NCI-H146 (cell line): ENCODE results near the gene VCPKMT.

Experiments
- DNase-seq: peaks from one replicate; lab custom pipeline; 2025; lab: John Stamatoyannopoulos, UW

VCPKMT gene

DNA sequence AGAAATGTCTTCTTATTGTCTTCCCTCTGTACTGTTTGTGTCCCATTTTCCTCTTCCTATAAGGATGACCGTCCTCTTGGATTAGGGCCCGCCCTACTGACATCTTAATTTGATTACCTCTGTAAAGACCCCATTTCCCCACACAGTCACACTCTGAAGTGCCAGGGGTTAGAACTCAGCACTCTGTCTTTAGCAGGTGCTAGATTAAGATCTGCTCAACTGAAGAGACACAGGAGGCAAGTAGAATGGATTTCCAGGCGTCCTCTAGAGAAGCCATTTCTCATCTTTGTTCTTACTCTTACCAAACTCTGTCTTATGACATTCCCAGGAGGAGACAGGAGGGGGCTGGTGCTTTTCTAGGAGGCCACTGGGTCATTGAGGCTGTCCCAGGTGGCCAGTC, 50.8 kb downstream of the VCPKMT start:
- DNase-seq, result no peak

DNA sequence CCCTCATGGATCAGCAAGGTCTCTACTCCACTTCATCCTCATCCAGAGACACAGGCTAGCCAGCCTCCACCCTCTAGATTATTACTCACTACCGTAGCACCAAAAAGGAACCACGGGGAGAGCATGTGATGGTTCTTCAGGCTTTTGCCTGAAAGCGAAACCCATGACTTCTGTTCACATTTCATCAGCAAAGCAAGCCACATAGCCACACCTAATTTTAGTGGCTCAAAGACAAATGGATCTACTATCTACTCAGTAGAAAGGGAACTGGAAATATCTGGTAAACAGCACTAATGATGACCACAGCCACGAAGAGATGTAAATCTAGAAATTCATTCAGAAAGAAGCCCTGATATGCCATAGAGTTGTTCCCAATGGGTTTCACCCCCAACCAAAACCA, 51.4 kb downstream of the VCPKMT start:
- no peak for DNase-seq

DNA sequence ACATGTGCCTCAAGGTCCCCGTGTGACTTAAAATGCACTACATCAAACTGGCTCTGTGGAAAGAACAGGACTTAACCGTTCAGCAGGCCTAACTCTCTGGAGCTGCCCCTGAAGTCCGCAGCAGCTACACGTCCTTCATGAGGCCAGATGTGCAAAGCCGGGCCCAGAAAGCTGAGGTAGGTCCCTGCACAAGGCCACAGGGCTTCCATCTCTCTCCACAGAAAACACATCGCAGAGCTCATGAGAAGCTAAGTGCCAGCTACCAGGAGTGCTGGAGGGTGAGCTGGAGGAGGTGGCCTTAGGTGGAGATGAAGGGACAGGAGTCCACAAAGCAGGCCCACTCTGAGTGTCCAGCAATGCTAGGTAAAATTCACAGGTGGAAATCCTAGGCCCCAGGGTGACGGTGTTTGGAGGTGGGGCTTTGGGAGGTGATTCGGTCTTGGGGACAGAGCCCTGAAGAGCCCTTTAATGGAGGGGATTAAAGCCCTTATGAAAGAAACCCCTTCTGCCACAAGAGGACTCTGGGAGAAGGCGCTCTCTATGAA, 52.4 kb downstream of the VCPKMT start:
- no peak for DNase-seq

DNA sequence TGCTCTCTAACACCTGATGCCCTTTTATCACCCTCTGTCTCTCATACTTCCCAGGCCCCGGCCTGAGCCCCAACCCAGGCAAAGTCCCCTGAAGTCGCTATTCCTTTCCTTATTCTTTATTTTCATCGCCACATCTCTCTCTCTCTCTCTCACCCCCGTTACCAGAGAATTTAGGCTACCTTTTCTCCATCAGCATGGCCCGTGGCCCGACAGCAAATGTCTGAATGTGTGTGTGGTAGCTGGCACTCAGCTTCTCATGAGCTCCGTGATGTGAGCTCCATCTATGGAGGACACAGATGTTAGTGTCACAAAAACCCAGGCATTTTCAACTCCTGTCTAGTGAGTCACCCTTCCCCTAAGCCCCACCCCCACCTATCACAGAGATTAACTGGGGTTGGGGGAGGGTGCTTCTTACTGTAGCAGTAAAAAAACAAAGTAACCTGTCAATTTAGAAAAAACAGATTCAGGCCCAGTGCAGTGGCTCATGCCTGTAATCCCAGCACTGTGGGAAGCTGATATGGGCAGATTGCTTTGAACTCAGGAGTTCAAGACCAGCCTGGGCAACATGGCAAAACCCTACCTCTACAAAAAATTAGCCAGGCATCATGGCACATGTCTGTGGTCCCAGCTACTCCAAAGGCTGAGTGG, 53.8 kb downstream of the VCPKMT start:
- DNase-seq, result no peak

DNA sequence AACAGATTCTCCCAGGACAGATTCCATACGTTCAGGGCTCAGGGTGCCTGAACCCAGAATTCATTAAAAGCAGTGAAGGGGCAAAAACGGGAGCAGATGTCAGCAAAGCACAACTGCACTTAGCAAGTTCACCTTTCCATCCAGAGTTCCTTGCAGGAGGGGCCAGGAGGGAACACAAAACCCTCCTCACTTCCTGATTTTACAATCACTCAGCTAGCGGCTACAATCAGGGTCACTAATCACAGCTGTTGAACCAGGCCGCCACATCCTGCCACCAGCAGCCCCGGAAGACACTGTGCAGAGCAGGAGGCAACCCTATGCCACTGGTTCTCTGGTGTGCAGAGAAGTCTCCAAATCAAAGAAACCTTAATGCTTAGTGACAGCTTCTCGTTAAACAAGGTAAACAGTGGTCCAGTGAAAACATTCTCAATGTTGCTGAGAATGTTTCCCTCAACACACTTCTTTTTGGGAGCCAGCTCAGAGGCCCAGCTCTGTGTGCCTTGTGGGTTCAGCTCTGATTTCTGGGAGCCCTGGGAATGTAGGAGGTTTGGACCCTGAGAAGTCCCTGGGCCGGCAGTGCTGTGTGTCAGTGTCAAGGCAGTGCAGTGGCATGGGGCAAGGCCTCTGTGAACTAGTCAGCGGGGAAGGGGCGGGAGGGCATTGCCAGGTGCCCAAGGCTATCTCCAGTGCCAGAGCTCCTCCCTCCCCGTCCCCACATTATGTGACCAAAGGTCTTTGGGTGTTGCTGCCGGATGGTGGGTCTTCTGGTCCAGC, 54.5 kb downstream of the VCPKMT start:
- DNase-seq, result peak; percentile 22

DNA sequence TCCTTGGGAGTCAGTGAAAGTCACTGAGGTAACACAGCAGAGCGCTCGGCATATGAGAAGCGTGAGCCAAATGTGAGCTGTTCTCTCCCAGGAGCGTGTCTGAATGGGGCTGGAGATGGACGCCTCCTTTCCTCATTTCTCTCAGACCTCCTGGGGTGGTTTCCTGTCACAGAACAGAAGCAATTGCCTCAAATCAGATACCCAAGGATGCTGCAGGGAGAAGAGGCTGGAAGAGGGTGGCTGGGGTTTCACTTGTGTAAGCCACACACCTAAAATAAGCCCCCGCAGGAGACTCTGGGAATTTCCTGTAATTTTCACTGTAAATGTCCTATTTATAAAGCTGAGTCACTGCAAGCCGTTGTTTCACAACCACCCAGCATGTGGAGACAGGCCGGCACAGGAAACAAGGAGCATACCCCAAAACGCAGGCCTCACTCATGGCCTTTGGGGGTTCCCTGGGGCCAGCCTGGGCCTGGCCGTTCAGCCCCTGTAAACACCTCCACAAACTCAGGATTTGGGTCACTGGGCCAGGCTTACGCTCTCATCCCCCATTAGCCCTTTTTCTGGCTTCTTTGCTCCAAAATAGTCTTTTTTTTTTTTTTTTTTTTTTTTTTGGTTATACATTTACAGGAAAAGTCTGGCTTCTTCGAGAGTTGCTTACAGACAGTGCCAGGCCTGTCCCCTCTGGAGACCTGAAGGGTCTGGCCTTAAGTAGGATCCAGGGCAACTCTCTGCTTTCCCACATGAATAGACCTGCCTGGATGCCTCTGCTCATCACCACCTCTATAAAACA, 55.3 kb downstream of the VCPKMT start:
- DNase-seq, result peak; percentile 48

DNA sequence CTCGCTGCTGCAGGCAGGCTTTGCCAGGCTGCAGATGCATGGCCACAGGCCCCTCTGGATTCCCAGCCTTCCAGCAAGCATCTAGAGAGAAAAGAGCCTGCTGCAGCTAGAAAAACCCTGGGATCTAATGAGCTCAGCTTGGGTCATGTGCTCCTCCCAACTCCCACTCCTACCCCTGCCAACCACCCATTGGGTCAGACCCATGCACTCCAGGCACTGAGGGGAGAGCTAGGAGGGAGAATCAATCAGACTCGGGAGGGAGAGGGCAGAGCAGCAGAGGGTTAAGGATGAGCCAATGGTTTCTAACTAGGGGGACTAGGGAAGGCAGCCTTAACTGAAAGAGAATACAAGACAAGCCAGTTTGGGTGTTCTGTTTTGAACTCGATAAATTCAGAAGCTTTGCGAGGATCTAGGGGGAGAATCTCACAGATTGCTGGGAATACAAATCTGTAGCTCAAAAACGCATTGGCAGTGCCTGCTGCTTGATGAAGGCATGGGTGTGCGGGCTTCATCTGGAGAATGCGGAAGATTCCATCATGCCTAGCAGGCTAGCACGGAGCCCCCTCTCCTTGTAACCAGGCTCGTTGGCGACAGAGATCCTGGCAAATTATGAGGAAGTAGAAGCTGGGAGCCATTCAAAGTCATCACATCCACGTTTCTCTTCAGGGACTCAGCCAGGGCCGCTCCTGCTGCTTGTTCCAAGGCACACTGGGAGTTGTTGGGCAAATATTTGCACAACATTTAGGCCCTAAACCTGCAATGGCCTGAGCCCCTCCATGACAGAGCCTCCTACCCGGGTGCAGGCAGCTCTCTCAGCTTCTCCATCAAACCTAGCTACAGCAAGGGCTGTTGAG, 56.4 kb downstream of the VCPKMT start:
- DNase-seq, result peak; percentile 52
